DND-41 (cell line): ENCODE results near the gene SLC7A6OS.

ENCODE experiments used
- ATAC-seq: fragments of 200-7000 bp; cut with Tn5 transposase; 3 replicates; pipeline ENCODE4 v1.9.1; 2021; ENCODE audit warnings: low read depth; ENCODE audit not compliant: insufficient read depth
- DNase-seq: peaks from one replicate; pipeline ENCODE4 v3.0.0-alpha.2; 2020
- H2AFZ ChIP-seq: 2 replicates; pipeline ENCODE4 v1.6.0; 2012; ENCODE audit warnings: low read depth, low read length
- H3K27ac ChIP-seq: 2 replicates; pipeline ENCODE4 v1.5.1; 2012; ENCODE audit warnings: low read length, inconsistent platforms
- H3K27me3 ChIP-seq: fragments of 200-600 bp; sonication (generic); 2 replicates; pipeline ENCODE4 v1.6.0; 2012; ENCODE audit warnings: low read length, mild to moderate bottlenecking, inconsistent platforms; ENCODE audit not compliant: insufficient read depth, poor library complexity
- H3K36me3 ChIP-seq: 2 replicates; pipeline ENCODE4 v1.5.1; 2012; ENCODE audit warnings: low read length, inconsistent platforms; ENCODE audit not compliant: insufficient read depth
- H3K4me1 ChIP-seq: 2 replicates; pipeline ENCODE4 v1.5.1; 2012; ENCODE audit warnings: mild to moderate bottlenecking, low read length; ENCODE audit not compliant: insufficient read depth
- H3K4me2 ChIP-seq: 2 replicates; pipeline ENCODE4 v1.6.0; 2012; ENCODE audit warnings: mild to moderate bottlenecking, moderate library complexity, low read length, inconsistent platforms; ENCODE audit not compliant: insufficient read depth
- H3K4me3 ChIP-seq, 2 experiments: fragments of 200-600 bp in 1 of 2; shearing (Covaris generic) in 1 of 2; 2 replicates each; pipeline ENCODE4 v1.5.1; 2012 to 2016; ENCODE audit warnings: inconsistent platforms in 2 of 2, low read length in 2 of 2, mild to moderate bottlenecking in 2 of 2, low read depth in 1 of 2, moderate library complexity in 1 of 2
- H3K79me2 ChIP-seq: 2 replicates; pipeline ENCODE4 v1.6.0; 2012; ENCODE audit warnings: low read length, inconsistent platforms; ENCODE audit not compliant: insufficient read depth
- H3K9ac ChIP-seq: 2 replicates; pipeline ENCODE4 v1.6.0; 2012; ENCODE audit warnings: low read depth, mild to moderate bottlenecking, inconsistent platforms, low read length, moderate library complexity
- H3K9me3 ChIP-seq: 2 replicates; pipeline ENCODE4 v1.5.1; 2012; ENCODE audit warnings: low read length, moderate library complexity, mild to moderate bottlenecking, inconsistent platforms; ENCODE audit not compliant: insufficient read depth, severe bottlenecking
- H4K20me1 ChIP-seq: 2 replicates; pipeline ENCODE4 v1.6.0; 2012; ENCODE audit warnings: low read length; ENCODE audit not compliant: insufficient read depth
- CTCF ChIP-seq: IDR thresholded peaks from 2 replicates; pipeline ENCODE4 v1.5.1; 2012; ENCODE audit warnings: borderline replicate concordance, low read length, moderate library complexity, mild to moderate bottlenecking; ENCODE audit not compliant: poor library complexity, severe bottlenecking; ENCODE audit errors: extremely low read depth
- EZH2 ChIP-seq: IDR thresholded peaks from 3 replicates; pipeline ENCODE4 v1.6.1; 2012; ENCODE audit warnings: borderline replicate concordance, low read depth, mild to moderate bottlenecking, moderate library complexity, low read length, inconsistent platforms; ENCODE audit not compliant: severe bottlenecking

Gene SLC7A6OS

GRCh38 chr16:68272507-68273209 is 38.1 kb downstream of the SLC7A6OS start:
- no peak for ATAC-seq
- Histone ChIP-seq H4K20me1 (peaks cover 60% of the 10 kb centered on the region), H3K36me3 (peaks cover 69% of the 10 kb centered on the region), H3K79me2 (peaks cover 89% of the 10 kb centered on the region), H3K9ac (0 out of 2 replicates have a peak overlapping the region, but pooled peaks have one; percentile 12), H3K4me2 (peak overlapping the region; percentile 17; the same call in 1 of the 2 replicates), H3K4me1 (peaks cover 77% of the 10 kb centered on the region), H2AFZ (no peak overlapping the region), H3K9me3 (no peaks in the 10 kb centered on the region), H3K27me3 (no peaks in the 10 kb centered on the region), H3K27ac (peak overlapping the region; percentile 52), H3K4me3 (no peak overlapping the region)
- no peak for DNase-seq
- TF ChIP-seq EZH2 (no peak), CTCF (no peak)

GRCh38 chr16:68270353-68270752 is 40.4 kb downstream of the SLC7A6OS start:
- H3K27me3 ChIP-seq, result no peaks in the 10 kb centered on the region
- H2AFZ ChIP-seq, result no peak overlapping the region
- TF ChIP-seq CTCF (no peak), EZH2 (no peak)
- peaks cover 97% of the 10 kb centered on the region for H3K79me2 ChIP-seq
- peaks cover 70% of the 10 kb centered on the region for H3K36me3 ChIP-seq
- no peak overlapping the region for H3K4me2 ChIP-seq
- peaks cover 81% of the 10 kb centered on the region for H3K4me1 ChIP-seq
- 0 out of 2 replicates have a peak overlapping the region, but pooled peaks have one; percentile 1 for H3K9ac ChIP-seq
- ATAC-seq, result no peak
- H3K4me3 ChIP-seq, result no peak overlapping the region
- DNase-seq, result no peak
- peaks cover 57% of the 10 kb centered on the region for H4K20me1 ChIP-seq
- no peak overlapping the region; the same call in 1 of the 2 replicates for H3K27ac ChIP-seq
- no peaks in the 10 kb centered on the region for H3K9me3 ChIP-seq

GRCh38 chr16:68269793-68270192 is 41.0 kb downstream of the SLC7A6OS start:
- no peak for TF ChIP-seq EZH2
- no peak for TF ChIP-seq CTCF
- Histone ChIP-seq H3K79me2 (peaks cover 100% of the 10 kb centered on the region), H3K4me2 (no peak overlapping the region), H3K9me3 (no peaks in the 10 kb centered on the region), H3K36me3 (peaks cover 68% of the 10 kb centered on the region), H3K27me3 (no peaks in the 10 kb centered on the region), H3K9ac (0 out of 2 replicates have a peak overlapping the region, but pooled peaks have one; percentile 1), H3K4me1 (peaks cover 78% of the 10 kb centered on the region), H3K27ac (no peak overlapping the region; the same call in 1 of the 2 replicates), H4K20me1 (peaks cover 54% of the 10 kb centered on the region), H3K4me3 (no peak overlapping the region), H2AFZ (no peak overlapping the region)
- no peak for ATAC-seq
- no peak for DNase-seq
